SK-N-MC (cell line): ENCODE data around the gene FGF14.

ENCODE experiments used
- DNase-seq: peaks from one replicate; pipeline ENCODE4 v3.0.0-alpha.2; 2011; ENCODE audit warnings: low read depth, low spot score
- H3K27ac ChIP-seq: fragments of 200-600 bp; sonication (generic); 2 replicates; pipeline ENCODE4 v1.5.1; 2016; ENCODE audit warnings: mixed run types
- H3K36me3 ChIP-seq: fragments of 200-600 bp; sonication (generic); 2 replicates; pipeline ENCODE4 v1.6.1; 2017; ENCODE audit warnings: antibody characterized with exemption, low read length, mixed read lengths; ENCODE audit not compliant: insufficient read depth
- H3K4me3 ChIP-seq: fragments of 200-600 bp; sonication (generic); 2 replicates; pipeline ENCODE4 v1.5.1; 2016
- H3K9ac ChIP-seq: fragments of 200-600 bp; sonication (generic); 2 replicates; pipeline ENCODE4 v1.8.0; 2017; ENCODE audit warnings: mixed run types, mixed read lengths; ENCODE audit not compliant: insufficient read length
- H3K9me3 ChIP-seq: fragments of 200-600 bp; sonication (generic); 2 replicates; pipeline ENCODE4 v1.6.1; 2017; ENCODE audit warnings: low read depth, mild to moderate bottlenecking, antibody characterized with exemption, low read length, moderate library complexity, mixed read lengths
- EZH2 ChIP-seq: fragments of 200-600 bp; sonication (generic); IDR thresholded peaks from one replicate; pipeline ENCODE4 v1.6.1; 2017; ENCODE audit warnings: antibody characterized with exemption
- FOXP2 ChIP-seq: optimal IDR thresholded peaks from 2 replicates; pipeline ENCODE3; 2011; ENCODE audit warnings: mild to moderate bottlenecking, moderate library complexity; ENCODE audit not compliant: insufficient read depth; ENCODE audit errors: extremely low read length, control extremely low read depth
- POLR2AphosphoS5 ChIP-seq: IDR thresholded peaks from 2 replicates; pipeline ENCODE4 v1.6.1; 2012; ENCODE audit warnings: mild to moderate bottlenecking, low read depth, low read length, borderline replicate concordance

The FGF14 gene

DNA sequence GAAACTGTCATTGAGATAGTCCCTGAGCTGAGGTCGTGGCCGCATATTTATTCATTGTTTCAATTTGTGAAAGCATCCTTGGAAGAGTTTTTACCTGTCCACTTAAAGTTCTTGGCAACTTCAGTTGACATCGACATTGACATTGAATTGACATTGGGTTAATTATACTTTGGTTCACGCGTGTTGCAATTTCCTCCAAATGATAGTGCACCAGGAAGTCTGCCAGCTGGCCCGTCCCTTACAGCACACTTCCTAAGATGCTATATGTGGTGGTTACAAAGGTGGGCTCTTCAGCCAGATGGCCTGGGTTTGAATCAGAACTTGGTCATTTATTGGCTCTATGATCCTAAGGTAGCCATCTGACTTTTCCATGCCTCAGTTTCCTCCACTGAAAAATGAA, 176.0 kb downstream of the FGF14 start:
- no peak for DNase-seq
- Histone ChIP-seq H3K9ac (no peak overlapping the region), H3K4me3 (no peak overlapping the region), H3K36me3 (no peaks in the 10 kb centered on the region), H3K9me3 (no peaks in the 10 kb centered on the region), H3K27ac (no peak overlapping the region)
- TF ChIP-seq FOXP2 = no peak
- no peak for TF ChIP-seq POLR2AphosphoS5
- TF ChIP-seq EZH2 = no peak

- Histone ChIP-seq H3K36me3 (no peaks in the 10 kb centered on the region), H3K9me3 (no peaks in the 10 kb centered on the region), H3K4me3 (no peak overlapping the region), H3K27ac (no peak overlapping the region), H3K9ac (no peak overlapping the region)
- DNase-seq = no peak
- TF ChIP-seq FOXP2 (no peak), POLR2AphosphoS5 (no peak), EZH2 (no peak)
Measured at GRCh38 chr13:102220681-102221228, 181.1 kb downstream of the FGF14 start.

GRCh38 chr13:102214956-102215355, 186.9 kb downstream of the FGF14 start:
- Histone ChIP-seq H3K27ac (no peak overlapping the region), H3K9me3 (no peaks in the 10 kb centered on the region), H3K4me3 (no peak overlapping the region), H3K9ac (no peak overlapping the region), H3K36me3 (no peaks in the 10 kb centered on the region)
- TF ChIP-seq FOXP2 (no peak), POLR2AphosphoS5 (no peak), EZH2 (no peak)
- no peak for DNase-seq

DNA sequence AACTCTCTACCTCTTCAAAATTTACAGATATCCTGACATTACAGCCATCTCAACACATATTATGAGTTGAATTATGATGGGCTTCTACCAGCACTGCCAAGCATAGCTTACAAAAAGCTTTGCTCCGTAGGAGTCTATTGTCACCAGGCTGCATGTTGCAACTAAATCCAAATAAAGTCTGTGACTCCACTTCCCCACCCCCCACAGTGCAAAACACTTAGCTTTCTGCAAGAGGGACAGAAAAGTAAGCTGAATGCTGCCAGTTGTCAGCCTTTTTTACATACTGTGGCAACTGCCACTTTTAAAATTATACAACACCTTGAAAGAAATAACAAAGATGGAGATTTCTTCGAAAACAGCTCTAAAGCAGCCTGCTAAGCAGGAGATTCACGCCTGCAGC, 189.1 kb downstream of the FGF14 start:
- TF ChIP-seq FOXP2 (no peak), POLR2AphosphoS5 (no peak), EZH2 (no peak)
- H3K27ac ChIP-seq = no peak overlapping the region
- no peak for DNase-seq
- peak overlapping the region; percentile 16; the same call in 1 of the 2 replicates for H3K4me3 ChIP-seq
- no peaks in the 10 kb centered on the region for H3K9me3 ChIP-seq
- no peaks in the 10 kb centered on the region for H3K36me3 ChIP-seq
- H3K9ac ChIP-seq = no peak overlapping the region

GRCh38 chr13:102208347-102208746, 193.5 kb downstream of the FGF14 start:
- Histone ChIP-seq H3K9ac (no peak overlapping the region), H3K9me3 (no peaks in the 10 kb centered on the region), H3K27ac (no peak overlapping the region), H3K36me3 (no peaks in the 10 kb centered on the region), H3K4me3 (no peak overlapping the region)
- TF ChIP-seq FOXP2 = no peak
- no peak for TF ChIP-seq EZH2
- TF ChIP-seq POLR2AphosphoS5 = no peak
- no peak for DNase-seq

DNA sequence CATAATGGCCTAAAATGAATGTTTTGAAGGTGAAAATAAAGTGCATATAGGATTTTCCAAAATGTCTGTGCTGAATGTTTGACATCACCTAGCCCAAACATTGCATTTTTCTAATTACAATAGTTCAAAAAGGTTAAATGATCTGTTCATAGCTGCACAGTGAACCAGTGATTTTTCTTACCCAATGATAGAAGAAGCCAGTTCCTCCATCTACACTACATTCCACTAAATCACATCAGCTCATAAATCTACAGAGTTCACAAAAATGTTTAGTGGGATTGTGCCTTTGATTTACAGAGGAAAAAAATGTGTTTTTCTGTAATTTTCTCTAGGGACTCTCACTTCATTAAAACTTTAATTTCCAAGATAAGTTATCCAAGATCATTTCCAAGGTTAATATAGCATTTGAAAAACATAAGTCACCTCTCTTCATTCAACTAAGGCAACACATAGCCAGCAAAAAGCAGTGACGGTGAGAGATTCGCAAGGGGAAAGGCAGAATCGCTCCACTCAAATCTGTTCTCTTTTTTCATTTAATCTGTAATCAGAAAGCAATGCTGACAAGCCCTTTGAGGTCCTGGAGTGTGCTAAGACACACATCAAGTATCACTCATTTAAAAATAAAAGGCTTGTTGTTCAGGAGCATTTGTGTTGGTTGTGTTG, 194.0 kb downstream of the FGF14 start:
- no peaks in the 10 kb centered on the region for H3K9me3 ChIP-seq
- no peaks in the 10 kb centered on the region for H3K36me3 ChIP-seq
- no peak overlapping the region for H3K9ac ChIP-seq
- H3K27ac ChIP-seq = no peak overlapping the region
- no peak for TF ChIP-seq POLR2AphosphoS5
- no peak for TF ChIP-seq EZH2
- no peak for TF ChIP-seq FOXP2
- no peak overlapping the region for H3K4me3 ChIP-seq
- DNase-seq = no peak

GRCh38 chr13:102203718-102204117, 198.1 kb downstream of the FGF14 start:
- TF ChIP-seq EZH2 (no peak), FOXP2 (no peak), POLR2AphosphoS5 (no peak)
- H3K9me3 ChIP-seq = no peaks in the 10 kb centered on the region
- no peaks in the 10 kb centered on the region for H3K36me3 ChIP-seq
- no peak overlapping the region for H3K27ac ChIP-seq
- no peak for DNase-seq
- no peak overlapping the region for H3K4me3 ChIP-seq
- no peak overlapping the region for H3K9ac ChIP-seq

DNA sequence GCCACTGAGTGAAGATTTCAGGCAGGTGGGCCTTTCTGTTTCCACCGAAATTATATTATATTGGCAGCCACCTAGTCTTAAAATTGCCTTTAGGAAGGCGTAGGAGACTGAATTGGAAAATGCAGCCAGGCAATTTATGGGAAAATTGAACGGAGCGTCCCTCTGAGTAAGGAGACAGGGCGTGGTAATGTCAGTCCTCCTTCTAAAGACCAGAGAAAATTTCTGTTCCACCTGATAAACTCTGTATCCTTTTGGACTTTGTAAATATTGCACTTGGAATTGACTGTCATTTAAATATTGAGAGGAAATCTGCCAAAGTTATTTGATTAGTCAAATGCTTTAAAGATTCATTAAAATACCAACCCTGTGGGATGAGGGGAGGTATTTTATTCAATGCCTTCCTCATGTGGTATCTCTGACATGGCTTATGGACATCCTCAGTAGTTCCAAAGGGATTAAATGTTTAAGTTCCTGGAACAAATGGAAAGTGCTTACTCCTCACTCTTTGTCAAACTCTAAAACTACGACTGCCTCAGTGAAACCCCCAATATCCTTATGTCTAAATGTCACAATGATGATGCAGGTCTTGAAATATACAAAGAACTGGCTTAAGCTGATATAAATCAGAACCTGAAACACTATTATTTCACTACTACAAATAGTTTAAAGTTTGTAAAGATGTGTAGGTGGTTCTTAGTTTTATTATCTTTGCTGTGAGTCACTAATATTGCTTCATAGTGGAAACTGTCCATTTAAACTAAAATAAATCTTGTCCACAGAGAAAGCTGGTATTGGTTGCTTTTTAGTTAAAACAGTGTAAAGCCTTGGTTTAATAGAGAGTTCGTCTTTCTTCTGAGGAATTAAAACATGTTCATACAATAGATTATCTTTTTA, 203.2 kb downstream of the FGF14 start:
- DNase-seq = no peak
- H3K36me3 ChIP-seq = no peaks in the 10 kb centered on the region
- no peak overlapping the region for H3K27ac ChIP-seq
- TF ChIP-seq EZH2 (no peak), POLR2AphosphoS5 (no peak), FOXP2 (no peak)
- no peaks in the 10 kb centered on the region for H3K9me3 ChIP-seq
- H3K9ac ChIP-seq = no peak overlapping the region
- no peak overlapping the region for H3K4me3 ChIP-seq
